Erythroblast (primary cell): ENCODE data around the gene TK1.

Source experiments
- DNase-seq, 2 experiments: peaks; one replicate each; lab custom pipeline; 2025; lab: John Stamatoyannopoulos, UW
- GATA1 ChIP-seq: IDR thresholded peaks from 2 replicates; pipeline ENCODE4 v1.6.1; 2011; ENCODE audit warnings: low read depth, mild to moderate bottlenecking, control low read depth, low read length, moderate library complexity
- POLR2A ChIP-seq: IDR thresholded peaks from 2 replicates; pipeline ENCODE4 v1.6.1; 2011; ENCODE audit warnings: mild to moderate bottlenecking, low read length

Gene TK1

GRCh38 chr17:78226055-78226758, 39.4 kb upstream of the TK1 start:
- no peak for DNase-seq
- TF ChIP-seq POLR2A (peak; percentile 27), GATA1 (no peak)

GRCh38 chr17:78225088-78225865, 38.4 kb upstream of the TK1 start:
- DNase-seq = no peak
- TF ChIP-seq GATA1 = no peak
- TF ChIP-seq POLR2A = no peak

- no peak for TF ChIP-seq GATA1
- TF ChIP-seq POLR2A = no peak
- no peak for DNase-seq
These were observed 37.6 kb upstream of the TK1 start for GRCh38 chr17:78224231-78225087.

- TF ChIP-seq GATA1 = no peak
- TF ChIP-seq POLR2A = no peak
- no peak for DNase-seq
These were observed 36.9 kb upstream of the TK1 start for GRCh38 chr17:78223765-78224164.

GRCh38 chr17:78223061-78223460, 36.2 kb upstream of the TK1 start:
- no peak for DNase-seq
- no peak for TF ChIP-seq POLR2A
- TF ChIP-seq GATA1 = no peak

GRCh38 chr17:78219396-78220150, 32.7 kb upstream of the TK1 start:
- TF ChIP-seq POLR2A = no peak
- no peak for TF ChIP-seq GATA1
- DNase-seq = no peak

- TF ChIP-seq GATA1 = no peak
- TF ChIP-seq POLR2A = no peak
- peak; percentile 69 to 73 for DNase-seq
These were observed 27.8 kb upstream of the TK1 start for GRCh38 chr17:78214706-78215061.

- peak; percentile 93 to 96 for DNase-seq
- TF ChIP-seq GATA1 (no peak), POLR2A (peak; percentile 73)
These were observed 27.3 kb upstream of the TK1 start, which contains the start of gene BIRC5 for GRCh38 chr17:78214016-78214705. Gene BIRC5 (plus strand): TSS chr17:78214253. CDS start chr17:78214317, 64 bp downstream.

GRCh38 chr17:78211032-78211431, 24.2 kb upstream of the TK1 start:
- TF ChIP-seq POLR2A = no peak
- TF ChIP-seq GATA1 = no peak
- no peak for DNase-seq

GRCh38 chr17:78210111-78210510, 23.3 kb upstream of the TK1 start:
- no peak for DNase-seq
- TF ChIP-seq POLR2A (no peak), GATA1 (no peak)

- DNase-seq = no peak
- TF ChIP-seq GATA1 = no peak
These were observed 21.6 kb upstream of the TK1 start for GRCh38 chr17:78208486-78208885.

GRCh38 chr17:78206298-78206697, 19.4 kb upstream of the TK1 start:
- DNase-seq = no peak
- no peak for TF ChIP-seq GATA1
